ENCODE results near the gene EHMT1. TPM values are rescaled to one million over a fixed set of nuclear protein-coding genes. Genes with fewer than 3 reads are reported as not detected.

EHMT1 gene
- total RNA-seq, 1 experiment from 2014 or later = 112 TPM

GRCh38 chr9:137710704-137711103 lies 91.9 kb downstream of the EHMT1 start:
- Histone ChIP-seq H2AFZ (ENCODE audit: low read length) (no peak overlapping the region), H4K91ac (ENCODE audit: insufficient read length, low read depth, low read length) (no peak overlapping the region), H4K8ac (replicated peaks; ENCODE audit: insufficient read length, low read depth, low read length) (no peak overlapping the region), H3K23ac (ENCODE audit: insufficient read length, low read depth, low read length) (no peak overlapping the region), H3K9ac (ENCODE audit: extremely low read depth, insufficient read length, low read length) (no peak overlapping the region), H2BK20ac (ENCODE audit: low read depth, low read length, poor library complexity, severe bottlenecking) (no peak overlapping the region), H2BK12ac (ENCODE audit: insufficient read length, low read depth, low read length) (no peak overlapping the region), H2BK15ac (ENCODE audit: low read depth, low read length) (no peak overlapping the region), H3K18ac (ENCODE audit: insufficient read length, low read depth, low read length) (no peak overlapping the region), H2BK120ac (ENCODE audit: low read depth, low read length, poor library complexity, severe bottlenecking) (no peak overlapping the region), H4K5ac (ENCODE audit: insufficient read length, low read depth, low read length) (no peak overlapping the region), H3K27me3 (ENCODE audit: insufficient read depth, low read length) (no peaks in the 10 kb centered on the region), H2AK5ac (ENCODE audit: insufficient read length, low read length) (no peak overlapping the region), H3K9me3 (ENCODE audit: control insufficient read depth, low read depth, low read length) (no peaks in the 10 kb centered on the region), H3K56ac (ENCODE audit: insufficient read length, low read depth, low read length) (no peak overlapping the region), H3K79me2 (ENCODE audit: insufficient read depth, low read length) (peaks cover 13% of the 10 kb centered on the region; the same call in 1 of the 2 replicates), H3K4me2 (ENCODE audit: insufficient read depth, insufficient read length, low read length) (no peak overlapping the region), H3K14ac (ENCODE audit: insufficient read depth, low read length) (no peak overlapping the region), H3K23me2 (ENCODE audit: insufficient read length, low read depth, low read length, poor library complexity, severe bottlenecking) (no peaks in the 10 kb centered on the region), H3K4me1 (ENCODE audit: insufficient read depth, low read length) (no peaks in the 10 kb centered on the region), H3K79me1 (ENCODE audit: insufficient read depth, low read depth, low read length, poor library complexity, severe bottlenecking) (peaks cover 11% of the 10 kb centered on the region), H3K27ac (ENCODE audit: insufficient read length, low read depth, low read length) (no peak overlapping the region), H2BK5ac (ENCODE audit: insufficient read length, low read length) (no peak overlapping the region), H3T11ph (ENCODE audit: low read length) (no peak overlapping the region), H4K20me1 (ENCODE audit: control insufficient read depth, insufficient read depth, insufficient read length) (no peaks in the 10 kb centered on the region), H3K4ac (ENCODE audit: low read depth, low read length) (no peak overlapping the region)
- Mint-ChIP-seq H3K4me1 (peaks cover 20 to 31% of the 10 kb centered on the region in 2 experiments), H3K4me3 (no peak overlapping the region), H3K27me3 (ENCODE audit: low read depth) (no peaks in the 10 kb centered on the region), H3K36me3 (ENCODE audit: insufficient read depth in 1 of 3, low read depth in 3 of 3) (peaks cover 34 to 36% (median 36%) of the 10 kb centered on the region in 3 experiments), H3K27ac (peak overlapping the region in 1 of 3 experiments; percentile 34; a peak in 2 of 7 replicates), H3K9me3 (peaks cover under 1 to 8% of the 10 kb centered on the region in 2 experiments; a peak in 4 of 5 replicates)
- no peak for TF ChIP-seq CTCF (conservative IDR thresholded peaks at IDR 0.05)
- no peak for DNase-seq
- WGBS (ENCODE audit: extremely low coverage, insufficient read length, low lambda C conversion rate) = no CpG with 5 or more reads among the region's 12 CpGs

Data from H9 (cell line).